ENCODE measurements around the gene ENPP7.
"Not testable (repeated sequence)": the region's sequence is repeated elsewhere in the genome, so short reads cannot be mapped to it uniquely, and the experiment has no call there.

ENPP7 gene

DNA sequence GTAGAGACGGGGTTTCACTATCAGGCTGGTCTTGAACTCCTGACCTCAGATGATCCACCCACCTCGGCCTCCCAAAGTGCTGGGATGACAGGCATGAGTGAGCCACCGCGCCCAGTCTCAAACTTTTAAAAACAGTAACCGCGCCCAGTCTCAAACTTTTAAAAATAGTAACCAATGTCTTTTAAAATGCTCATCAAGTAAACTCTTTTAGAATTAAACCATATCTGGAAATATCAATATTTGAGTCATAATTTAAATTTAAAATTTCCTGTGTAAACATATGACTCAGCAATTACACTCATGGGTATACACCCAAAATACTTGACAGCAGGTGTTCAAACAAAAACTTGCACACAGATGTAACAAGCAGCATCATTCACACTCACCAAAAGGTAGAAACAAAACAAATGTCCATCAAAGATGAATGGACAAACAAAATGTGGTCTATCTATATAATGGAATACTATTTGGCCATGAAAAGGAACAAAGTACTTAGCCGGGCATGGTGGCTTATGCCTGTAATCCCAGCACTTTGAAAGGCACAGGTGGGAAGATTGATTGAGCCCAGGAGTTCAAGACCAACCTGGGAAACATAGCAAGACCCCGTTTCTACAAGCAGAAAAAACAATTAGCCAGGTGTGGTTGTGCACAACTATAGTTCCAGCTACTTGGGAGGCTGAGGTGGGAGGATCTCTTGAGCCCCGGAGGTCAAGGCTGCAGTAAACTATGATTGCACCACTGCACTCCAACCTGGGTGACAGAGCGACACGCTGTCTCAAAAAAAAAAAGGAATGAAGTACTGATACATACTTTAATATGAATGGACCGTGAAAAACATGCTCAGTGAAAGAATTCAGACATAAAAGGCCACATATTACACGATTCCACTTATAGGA, 20.2 kb downstream of the ENPP7 start:
- no peak for DNase-seq

DNA sequence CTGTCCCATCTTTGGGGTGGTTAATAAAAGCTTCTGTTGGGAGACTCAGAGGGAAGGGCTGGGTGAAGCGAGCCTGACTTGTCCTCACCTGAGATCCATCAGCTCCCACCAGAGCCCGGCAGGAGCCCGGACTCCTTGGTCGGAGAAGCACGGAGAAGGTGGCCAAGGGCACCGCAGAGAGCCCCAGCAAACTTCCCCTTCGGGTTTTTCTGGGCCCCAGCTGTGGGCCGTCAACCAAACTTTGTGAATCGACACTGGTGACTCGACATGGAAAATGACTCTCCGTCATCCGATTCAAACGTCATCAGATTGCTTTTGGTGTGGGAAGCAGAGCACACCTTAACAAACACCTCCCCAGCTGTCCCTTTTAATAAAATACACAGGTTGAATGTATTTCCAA, 21.4 kb downstream of the ENPP7 start:
- DNase-seq = peak in 1 of 2 donors; percentile 26

DNA sequence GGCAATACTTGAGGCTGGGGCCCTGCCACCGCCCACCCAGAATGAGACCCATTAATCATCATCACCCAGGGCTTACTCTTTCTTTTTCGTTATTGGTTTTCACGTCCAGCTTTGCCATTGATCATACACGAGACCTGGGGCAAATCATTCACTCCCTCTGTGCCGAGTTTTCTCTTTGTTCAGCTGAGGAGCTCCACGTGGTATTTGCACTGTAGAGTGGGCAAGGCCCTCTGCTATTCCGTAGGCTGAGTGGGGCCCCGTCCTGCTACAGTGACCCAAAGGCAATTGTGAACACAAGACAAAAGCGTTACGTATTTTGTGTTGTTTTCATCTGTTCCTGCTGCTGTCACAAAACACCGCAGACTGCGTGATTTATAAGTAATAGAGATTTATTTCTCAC, 23.6 kb downstream of the ENPP7 start:
- no peak for DNase-seq

DNA sequence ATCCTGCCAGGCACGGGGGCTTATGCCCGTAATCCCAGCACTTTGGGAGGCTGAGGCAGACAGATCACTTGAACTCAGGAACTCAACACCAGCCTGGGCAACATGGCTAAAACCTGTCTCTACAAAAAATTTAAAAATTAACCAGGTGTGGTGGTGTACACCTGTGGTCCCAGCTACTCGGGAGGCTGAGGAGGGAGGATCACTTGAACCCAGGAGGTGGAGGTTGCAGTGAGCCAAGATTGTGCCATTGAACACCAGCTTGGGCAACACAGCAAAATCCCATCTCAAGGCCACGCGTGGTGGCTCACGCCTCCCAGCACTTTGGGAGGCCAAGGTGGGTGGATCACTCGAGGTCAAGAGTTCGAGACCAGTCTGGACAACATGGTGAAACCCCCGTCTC, 24.2 kb downstream of the ENPP7 start:
- not testable (repeated sequence) for DNase-seq

DNA sequence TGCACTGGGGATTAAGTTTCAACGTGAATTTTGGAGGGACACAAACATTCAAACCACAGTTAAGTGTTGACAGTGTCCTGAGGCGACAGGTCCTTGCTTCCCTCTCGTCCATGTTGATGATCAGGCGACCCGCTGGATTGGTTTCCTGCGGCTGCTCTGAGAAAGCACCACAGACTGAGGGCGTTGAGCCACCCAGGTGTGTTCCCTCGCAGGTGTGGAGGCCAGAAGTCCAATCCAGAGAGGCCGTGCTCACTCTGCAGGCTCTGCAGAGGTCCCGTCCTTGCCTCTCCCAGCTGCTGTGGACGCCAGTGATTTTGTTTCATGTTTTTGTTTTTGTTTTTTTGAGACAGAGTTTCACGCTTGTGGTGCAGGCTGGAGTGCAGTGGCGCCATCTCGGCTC, 24.8 kb downstream of the ENPP7 start:
- no peak for DNase-seq

DNA sequence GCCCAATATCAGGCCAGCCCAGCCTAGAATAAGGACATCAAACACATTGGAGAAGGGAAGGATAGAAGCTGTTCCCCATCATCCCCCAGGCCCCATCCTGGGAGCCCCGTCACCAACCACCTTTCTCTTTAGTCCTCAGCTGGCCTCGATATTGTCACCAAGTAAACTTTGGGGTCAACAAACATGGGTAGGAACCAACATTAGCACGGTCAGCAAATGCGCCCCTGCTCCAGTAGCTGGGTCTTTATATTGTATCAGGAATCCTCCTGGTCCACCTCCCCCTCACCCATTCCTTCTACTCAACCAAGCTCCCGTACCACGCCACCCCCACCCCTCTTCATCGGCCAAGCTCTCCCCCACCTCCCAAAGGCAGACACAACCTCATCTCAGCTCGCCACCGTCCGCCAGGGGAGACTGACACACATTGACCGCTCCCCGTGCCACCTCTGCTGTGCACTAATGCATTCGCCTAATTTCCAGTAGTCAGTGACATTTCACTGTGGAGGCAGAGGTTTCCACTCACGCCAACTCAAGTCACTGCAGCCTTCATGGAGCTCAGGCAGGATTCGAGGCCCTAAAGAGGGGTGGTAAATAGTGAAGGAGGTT, 26.5 kb downstream of the ENPP7 start:
- no peak for DNase-seq

DNA sequence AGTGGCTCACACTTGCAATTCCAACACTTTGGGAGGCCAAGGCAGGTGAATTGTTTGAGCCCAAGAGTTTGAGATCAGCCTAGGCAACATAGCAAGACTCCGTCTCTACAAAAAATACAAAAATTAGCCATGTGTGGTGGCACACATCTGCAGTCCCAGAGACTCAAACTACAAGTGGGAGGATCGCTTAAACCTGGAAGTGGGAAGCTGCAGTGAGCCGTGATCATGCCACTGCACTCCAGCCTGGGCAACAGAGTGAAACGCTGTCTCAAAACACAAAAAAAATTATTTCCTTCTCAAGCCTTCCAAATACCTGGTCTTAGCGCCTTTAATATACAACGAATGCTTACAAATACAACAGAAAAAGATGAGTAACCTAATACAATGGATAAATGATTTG, 27.5 kb downstream of the ENPP7 start:
- DNase-seq = no peak

DNA sequence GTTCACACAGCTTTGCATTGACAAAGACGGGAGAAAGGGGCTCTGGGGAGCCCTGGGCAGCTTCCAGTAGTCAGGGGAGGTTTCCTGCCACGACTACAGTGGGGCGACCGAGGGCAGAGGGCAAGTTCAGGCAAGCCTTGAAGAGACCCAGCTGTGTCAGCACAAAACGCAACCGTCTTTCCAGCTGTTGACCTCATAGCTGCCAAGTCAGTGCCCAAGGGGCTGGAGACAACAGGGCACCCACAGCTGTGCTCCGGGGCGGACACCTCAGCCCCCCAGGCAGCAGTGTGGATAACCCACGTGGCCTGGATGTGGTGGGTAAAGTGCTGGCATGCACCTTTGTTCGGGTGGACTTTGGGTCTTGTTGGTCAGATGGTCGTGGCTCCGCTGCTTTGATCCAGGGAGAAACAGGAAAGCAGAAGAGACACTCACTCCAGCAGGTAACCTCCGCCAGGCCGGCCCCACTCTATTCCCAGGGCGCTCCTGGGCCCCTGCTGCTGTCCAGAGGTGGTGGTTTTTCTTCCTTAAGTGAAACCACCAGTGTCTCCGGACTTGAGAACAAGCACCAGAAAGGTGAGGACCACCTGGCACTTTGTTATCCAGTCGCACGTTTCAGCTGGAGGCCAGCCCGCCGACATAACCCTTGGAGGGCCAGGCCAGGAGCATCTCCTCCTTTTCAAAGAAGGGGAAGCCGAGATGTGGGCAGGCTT, 29.6 kb downstream of the ENPP7 start:
- no peak for DNase-seq

DNA sequence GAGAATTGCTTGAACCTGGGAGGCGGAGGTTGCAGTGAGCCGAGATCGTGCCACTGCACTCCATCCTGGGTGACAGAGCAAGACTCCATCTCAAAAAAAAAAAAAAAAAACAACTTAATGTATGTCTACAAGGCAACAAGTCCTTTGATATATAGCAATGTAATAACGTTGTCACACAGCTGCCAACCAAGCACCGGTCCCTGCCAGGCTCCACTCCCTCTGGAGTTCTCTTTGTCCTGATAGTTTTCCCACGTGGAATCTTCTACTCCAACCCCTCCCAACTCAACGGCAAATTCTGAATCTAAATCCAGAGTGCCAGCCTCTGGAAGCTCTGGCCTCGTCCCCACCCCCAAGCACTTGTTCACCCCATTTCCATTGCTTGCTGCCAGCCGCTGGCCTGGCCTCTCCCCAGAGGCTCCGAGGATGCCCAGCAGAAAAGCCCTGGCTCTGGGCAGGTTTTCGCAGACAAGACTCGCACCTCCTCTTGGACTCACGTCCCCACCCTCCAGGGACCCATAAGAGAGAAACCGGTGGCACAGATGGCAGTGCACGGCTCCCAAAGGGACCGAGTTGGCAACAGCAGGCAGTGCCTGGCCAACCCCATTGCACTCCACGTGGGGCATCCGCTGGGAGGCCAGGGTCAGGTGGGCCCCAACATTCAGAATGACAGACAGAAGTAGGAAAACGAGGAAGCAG, 31.3 kb downstream of the ENPP7 start:
- no peak for DNase-seq

DNA sequence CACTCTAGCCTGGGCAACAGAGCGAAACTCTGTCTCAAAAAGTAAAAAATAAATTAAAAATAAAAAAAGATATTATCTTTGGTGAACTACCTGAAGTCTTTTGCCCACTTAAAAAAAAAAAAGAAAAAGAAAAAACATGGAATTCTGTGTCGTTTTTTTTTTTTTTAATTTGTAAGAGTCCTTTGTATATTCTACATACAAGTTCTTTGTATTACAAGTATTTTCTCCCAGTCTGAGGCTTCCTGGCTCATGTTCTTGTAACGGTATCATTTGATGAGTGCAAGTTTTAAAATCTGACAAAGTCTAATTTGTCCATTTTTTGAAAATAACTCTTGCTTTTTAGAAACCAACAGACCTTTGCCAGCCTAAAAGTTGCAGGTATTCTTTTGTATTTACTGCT, 35.0 kb downstream of the ENPP7 start:
- DNase-seq = no peak

DNA sequence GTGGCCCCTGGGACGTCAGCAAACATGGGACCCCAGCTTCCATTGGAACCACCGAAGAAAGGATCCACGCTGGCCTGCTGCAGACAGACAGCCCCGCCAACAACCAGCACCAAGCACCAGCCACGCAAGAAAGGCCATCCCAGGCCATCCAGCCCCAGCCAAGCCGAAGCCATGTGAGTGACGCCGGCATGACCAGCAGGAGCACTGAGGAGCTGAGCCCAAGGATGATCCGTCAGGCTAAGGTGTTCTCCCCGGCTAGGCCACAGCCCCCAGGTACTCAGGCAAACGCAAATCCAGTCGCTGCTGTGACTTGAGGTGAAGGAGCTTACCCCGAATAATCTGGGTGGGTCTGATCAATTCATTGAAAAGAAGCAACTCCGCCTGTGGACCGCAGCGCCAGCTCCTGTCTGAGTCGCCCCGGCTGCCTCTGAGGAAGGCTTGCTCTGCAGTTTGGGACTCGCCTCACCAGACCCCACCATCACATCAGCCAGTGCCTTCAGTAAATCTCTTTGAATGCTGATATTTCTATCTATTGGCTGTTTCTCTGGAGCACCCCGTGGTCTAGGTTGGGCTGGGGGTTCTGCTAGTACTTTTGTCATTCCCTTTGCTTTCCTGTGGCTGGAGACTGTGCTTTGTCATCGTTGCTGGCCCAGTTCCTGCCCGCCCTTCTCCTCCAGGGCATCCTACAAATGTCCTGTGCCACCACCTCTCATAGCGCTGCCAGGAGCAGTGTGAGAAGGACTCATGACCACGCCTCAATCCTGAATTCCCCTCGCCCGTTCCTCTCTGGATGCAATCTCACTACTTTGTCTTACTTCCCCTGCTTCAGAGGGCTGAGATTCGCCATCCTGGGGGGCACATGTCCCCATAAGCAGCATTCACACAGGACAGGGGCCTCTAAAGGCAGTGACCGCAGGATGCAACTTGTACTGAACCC, 39.1 kb downstream of the ENPP7 start:
- DNase-seq = no peak

DNA sequence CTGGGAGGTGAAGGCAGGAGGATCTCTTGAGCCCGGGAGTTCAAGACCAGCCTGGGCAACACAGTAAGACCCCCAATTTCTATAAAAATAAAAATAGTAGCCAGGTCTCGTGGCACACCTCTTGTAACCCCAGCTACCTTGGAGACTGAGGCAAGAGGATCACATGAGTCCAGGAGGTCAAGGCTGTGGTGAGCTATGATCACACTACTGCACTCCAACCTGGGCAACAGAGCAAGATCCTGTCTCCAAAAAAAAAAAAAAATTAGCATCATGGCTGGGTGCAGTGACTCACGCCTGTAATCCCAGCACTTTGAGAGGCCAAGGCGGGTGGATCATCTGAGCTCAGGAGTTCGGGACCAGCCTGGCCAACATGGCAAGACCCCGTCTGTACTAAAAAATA, 40.5 kb downstream of the ENPP7 start:
- DNase-seq = no peak

DNA sequence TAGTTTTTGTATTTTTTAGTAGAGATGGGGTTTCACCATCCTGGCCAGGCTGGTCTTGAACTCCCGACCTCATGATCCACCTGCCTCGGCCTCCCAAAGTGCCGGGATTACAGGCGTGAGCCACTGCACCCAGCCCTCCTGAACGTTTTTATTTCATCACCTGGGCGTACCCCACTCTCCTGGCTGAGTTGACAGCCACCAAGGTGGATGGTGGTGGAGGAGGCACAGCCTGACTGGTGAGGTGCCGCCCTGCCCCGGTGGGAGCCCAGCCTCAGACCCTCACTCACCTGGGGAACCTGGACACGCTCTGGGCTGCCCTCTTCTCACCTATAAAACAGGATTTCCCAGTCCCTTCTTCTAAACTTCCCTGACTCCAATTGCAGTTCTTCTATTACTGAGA, 42.0 kb downstream of the ENPP7 start:
- not testable (repeated sequence) for DNase-seq

DNA sequence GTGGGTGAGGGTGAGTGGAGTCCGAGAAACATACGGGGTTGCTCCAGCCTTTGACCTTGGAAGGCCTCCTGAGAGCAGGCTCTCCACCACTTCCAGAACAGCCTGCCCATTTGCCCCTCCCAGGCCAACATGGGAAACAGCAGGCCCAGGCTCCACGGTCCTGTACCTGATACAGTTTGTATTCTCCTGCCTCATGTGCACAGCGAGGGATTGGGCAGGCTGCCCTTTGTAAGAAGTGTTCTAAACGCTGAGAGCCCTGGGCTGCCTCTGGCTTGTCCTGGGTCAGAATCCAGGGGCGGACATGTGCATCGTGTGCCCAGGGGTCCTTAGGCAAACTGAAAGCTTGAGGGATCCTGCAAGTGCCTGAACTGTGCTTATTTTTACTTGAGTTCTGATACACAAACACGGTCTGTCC, 43.8 kb downstream of the ENPP7 start:
- DNase-seq = no peak

DNA sequence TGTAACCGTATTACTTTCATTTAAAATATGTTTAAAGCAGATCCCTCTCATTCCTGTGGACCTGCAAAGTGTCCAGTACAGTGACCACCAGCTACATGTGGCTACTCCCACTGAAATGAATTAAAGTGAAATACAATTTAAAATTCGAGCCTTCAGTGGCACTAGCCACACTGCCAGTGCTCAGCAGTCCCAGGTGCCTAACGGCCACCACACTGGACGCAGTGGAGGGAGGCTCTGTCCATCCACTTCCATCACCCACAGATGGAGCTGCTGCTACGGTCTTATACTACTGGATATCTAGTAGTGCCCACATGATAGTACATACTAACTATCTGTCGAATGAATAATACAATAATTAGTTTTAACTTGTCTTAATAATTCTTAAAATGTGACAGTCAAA, 44.9 kb downstream of the ENPP7 start:
- no peak for DNase-seq

DNA sequence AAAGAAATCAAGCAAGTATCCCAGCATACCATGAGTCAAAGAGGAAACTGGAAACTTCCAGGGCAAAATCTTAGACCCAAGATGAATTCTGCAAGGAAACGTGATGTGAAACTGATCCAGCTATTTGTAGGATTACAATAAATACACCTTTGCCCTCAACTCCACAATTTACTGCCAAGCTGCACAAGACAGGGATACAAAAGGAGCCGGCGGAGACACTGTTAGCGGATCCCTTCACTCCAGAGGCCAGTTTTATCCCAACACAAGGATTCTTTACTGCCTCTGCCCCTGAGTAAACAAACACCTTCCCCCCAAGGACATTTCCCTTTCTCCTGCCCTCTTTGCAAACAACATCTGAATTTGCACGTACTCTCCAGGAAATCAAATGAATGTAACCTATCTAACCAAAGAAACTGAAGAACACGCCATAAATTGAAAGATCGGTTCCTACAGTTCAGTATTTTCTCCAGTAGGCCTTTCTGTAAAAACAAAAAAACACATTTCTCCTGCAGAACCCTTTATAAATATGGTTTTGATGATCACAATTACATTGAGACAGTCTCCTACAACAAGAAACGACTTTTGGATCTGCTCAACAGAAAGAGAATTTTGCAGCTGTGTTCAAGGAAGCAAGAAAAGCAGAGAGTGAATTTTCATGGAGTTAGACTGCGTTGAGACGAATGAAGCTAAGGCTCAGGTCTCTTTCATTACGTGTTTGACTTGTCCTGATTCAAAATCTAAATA, 45.8 kb downstream of the ENPP7 start:
- DNase-seq = no peak

DNA sequence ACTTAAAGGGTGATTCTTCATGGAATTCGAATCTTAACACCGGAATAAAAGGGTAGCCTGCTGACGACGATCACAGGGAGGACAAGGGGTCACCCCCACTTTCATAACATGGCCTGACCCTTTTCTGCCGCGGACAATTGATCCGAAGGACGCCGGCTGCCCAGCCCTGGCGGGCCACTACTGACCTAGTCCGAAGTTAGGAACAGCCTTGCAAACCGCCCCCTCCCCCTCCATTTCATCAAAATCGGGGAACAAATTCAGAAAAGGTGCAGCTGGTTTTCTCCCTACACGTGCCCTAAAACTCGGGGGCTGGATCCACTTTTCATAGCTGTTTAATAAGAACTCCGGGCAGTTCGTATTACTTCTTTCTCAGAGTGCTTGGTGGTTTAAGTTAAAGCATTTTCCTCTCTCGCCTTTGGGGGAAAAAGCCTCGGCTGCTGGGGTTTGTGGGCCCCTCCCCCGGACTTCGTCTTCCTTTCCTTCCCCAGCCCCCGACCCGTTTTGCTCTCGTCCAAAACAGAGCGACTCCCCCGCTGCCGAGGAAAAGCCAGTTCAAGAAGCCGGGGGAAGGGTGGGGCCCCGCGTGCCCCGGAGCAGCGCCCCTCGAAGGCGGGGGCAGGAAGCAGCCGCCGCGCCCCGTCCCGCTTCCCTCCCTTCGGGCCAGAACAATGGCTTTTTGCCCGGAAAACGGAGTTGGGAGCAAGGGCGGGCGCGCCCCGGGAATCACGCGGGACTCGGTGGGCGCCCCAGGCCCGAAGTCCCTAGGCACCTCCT, 46.6 kb downstream of the ENPP7 start:
- DNase-seq = peak in 1 of 2 donors; percentile 47

DNA sequence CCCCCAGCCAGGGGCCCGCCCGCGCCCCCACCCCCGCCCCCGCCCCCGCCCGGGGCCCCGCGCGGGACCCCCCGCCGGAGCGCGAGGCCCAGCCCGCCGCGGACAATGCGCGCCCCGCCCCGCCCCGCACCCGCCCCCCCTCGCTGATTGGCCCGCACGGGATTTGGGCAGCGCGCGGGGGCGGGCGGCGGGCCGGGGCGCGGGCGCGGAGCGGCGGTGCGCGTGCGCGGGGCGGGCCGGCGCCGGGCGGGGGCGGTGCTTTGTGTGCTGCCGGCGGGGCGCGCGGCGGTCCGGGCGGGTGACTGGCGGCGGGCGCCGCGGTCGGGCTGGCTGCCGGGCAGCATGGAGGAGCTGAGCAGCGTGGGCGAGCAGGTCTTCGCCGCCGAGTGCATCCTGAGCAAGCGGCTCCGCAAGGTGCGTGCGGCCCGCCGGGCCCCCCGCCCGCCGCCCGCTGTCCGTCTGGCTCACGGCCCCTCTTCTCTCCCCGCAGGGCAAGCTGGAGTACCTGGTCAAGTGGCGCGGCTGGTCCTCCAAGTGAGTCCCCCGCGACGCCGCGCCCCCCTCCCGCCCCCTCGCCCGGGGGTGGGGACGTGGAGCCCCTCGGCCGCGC, 47.3 kb downstream of the ENPP7 start, which contains the start of gene CBX2:
Gene CBX2 (plus strand): TSS at position 255 of the 610 bp plus-strand sequence. CDS start 88 bp downstream, at position 343.
- peak; percentile 84 to 88 for DNase-seq

DNA sequence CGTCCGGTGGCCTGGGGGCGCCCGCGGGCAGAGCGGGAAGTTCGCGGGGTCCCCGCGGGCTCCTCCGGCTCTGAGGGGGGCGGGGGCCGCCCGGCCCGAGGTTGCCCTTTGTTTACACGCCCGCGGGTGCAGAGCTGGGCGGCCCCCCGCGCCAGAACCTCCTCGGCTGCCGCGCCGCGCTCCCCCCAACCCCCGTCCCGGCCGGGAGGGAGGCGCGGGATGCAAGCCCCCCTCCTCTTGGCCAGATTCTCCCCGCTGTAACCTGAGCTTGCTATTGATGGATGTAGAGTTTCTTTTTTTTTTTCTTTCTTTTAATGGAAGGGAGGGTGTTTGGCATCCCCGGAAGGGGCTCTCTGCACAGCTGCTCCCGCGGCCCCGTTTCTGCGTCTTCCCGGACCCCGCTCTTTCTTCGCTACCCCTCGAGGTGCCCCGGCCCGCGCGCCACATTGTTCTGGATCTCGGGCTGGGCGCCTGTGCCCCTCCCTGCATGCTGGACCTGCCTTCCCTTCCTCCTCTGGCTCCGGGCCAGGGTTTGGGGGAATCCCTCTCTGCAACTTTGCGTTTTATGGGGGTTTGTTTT, 47.9 kb downstream of the ENPP7 start:
- DNase-seq = peak in 1 of 2 donors; percentile 29

All from stimulated activated CD4-positive, alpha-beta T cell treated with anti-CD3 and anti-CD28 coated beads, Interleukin-2, amount 100 ng/mL, for 24 hours (primary cell).